Measurements from ENCODE around the gene GRIK5.

Gene GRIK5

DNA sequence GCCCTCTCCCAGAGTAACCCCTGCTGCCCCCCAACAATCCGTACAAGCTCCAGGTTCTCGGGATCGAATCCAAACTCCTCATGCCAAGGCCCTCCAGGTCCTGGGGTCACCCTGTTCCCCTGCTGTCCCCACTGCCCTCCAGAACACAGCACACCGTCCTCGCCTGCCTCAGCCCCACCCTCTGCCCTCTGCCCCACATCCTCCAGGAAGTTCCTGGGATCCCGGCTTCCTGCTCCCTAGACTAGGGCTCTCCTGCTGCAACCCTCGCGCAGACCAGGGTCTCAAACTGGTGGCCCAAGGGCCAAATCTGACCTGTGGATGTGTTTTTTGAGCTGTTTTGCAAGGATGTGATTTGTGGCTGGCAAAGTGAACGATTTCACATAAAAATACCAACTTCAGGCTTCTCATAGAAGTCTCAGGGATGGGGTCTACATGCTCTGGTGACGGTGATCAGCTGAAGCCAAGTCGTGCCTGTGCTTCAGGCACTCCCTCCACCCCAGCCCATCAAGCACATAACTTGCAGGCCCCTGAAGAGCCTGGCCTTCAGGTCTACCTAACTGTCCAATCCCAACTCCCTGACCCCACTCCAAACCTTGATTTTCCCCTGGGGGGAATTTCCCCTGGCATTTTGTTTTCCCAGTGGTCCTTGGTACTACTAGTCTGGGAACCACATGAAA, 112.7 kb downstream of the GRIK5 start:
- Histone ChIP-seq H3K4me1 (ENCODE audit: insufficient read depth, low read length, severe bottlenecking) (peaks cover 30% of the 10 kb centered on the region), H3K4me2 (ENCODE audit: low read length) (peak overlapping the region; percentile 86), H3K4me3 (ENCODE audit: low read depth, low read length, poor library complexity, severe bottlenecking) (peak overlapping the region; percentile 81), H4K20me1 (ENCODE audit: insufficient read depth, low read length) (no peaks in the 10 kb centered on the region), H3K9me2 (ENCODE audit: low read depth, low read length) (no peaks in the 10 kb centered on the region), H3K27me3 (ENCODE audit: insufficient read depth, low read length) (no peaks in the 10 kb centered on the region), H3F3A (ENCODE audit: insufficient read depth, low read length) (no peaks in the 10 kb centered on the region), H3K79me2 (ENCODE audit: insufficient read depth, low read length) (no peaks in the 10 kb centered on the region), H3K9me3 (ENCODE audit: low read length) (no peaks in the 10 kb centered on the region), H3K36me3 (ENCODE audit: insufficient read depth, low read length) (peaks cover 17% of the 10 kb centered on the region; the same call in 1 of the 2 replicates), H2AFZ (ENCODE audit: low read length) (no peak overlapping the region), H3K9ac (ENCODE audit: low read length) (peak overlapping the region; percentile 19; the same call in 1 of the 2 replicates), H3K27ac (ENCODE audit: low read depth, low read length, poor library complexity, severe bottlenecking) (peak overlapping the region; percentile 73)
- no peak for TF ChIP-seq EZH2 (IDR thresholded peaks at IDR 0.05; ENCODE audit: borderline replicate concordance, low read length)
- TF ChIP-seq, protein P1, sequence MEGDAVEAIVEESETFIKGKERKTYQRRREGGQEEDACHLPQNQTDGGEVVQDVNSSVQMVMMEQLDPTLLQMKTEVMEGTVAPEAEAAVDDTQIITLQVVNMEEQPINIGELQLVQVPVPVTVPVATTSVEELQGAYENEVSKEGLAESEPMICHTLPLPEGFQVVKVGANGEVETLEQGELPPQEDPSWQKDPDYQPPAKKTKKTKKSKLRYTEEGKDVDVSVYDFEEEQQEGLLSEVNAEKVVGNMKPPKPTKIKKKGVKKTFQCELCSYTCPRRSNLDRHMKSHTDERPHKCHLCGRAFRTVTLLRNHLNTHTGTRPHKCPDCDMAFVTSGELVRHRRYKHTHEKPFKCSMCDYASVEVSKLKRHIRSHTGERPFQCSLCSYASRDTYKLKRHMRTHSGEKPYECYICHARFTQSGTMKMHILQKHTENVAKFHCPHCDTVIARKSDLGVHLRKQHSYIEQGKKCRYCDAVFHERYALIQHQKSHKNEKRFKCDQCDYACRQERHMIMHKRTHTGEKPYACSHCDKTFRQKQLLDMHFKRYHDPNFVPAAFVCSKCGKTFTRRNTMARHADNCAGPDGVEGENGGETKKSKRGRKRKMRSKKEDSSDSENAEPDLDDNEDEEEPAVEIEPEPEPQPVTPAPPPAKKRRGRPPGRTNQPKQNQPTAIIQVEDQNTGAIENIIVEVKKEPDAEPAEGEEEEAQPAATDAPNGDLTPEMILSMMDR (IDR thresholded peaks at IDR 0.05; ENCODE audit: low read length) = no peak

DNA sequence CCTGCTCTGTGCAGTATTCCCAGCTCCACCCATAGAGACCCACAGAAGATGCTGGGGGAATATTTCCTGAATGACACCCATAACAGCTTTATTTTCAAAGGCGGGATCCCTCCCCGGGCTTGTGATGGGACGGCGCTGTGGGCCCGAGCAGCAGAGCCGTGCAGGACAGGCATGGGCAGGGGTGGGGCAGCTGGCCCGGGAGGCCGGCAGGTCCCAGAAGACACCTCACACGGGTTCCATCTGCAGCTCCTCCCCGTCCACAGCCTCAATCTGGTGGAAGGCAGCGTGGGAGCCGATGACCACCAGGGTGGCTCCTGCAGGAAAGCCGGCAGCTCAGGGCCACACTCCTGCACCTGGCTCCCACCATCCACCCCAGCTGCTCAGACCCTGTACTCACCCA, 113.4 kb downstream of the GRIK5 start:
- Histone ChIP-seq H3K9me2 (ENCODE audit: low read depth, low read length) (no peaks in the 10 kb centered on the region), H3K9ac (ENCODE audit: low read length) (no peak overlapping the region), H3K4me3 (ENCODE audit: low read depth, low read length, poor library complexity, severe bottlenecking) (no peak overlapping the region), H3K79me2 (ENCODE audit: insufficient read depth, low read length) (no peaks in the 10 kb centered on the region), H3K27ac (ENCODE audit: low read depth, low read length, poor library complexity, severe bottlenecking) (no peak overlapping the region), H3K9me3 (ENCODE audit: low read length) (no peaks in the 10 kb centered on the region), H3F3A (ENCODE audit: insufficient read depth, low read length) (no peaks in the 10 kb centered on the region), H3K4me2 (ENCODE audit: low read length) (no peak overlapping the region), H3K27me3 (ENCODE audit: insufficient read depth, low read length) (no peaks in the 10 kb centered on the region), H3K36me3 (ENCODE audit: insufficient read depth, low read length) (peaks cover 17% of the 10 kb centered on the region; the same call in 1 of the 2 replicates), H4K20me1 (ENCODE audit: insufficient read depth, low read length) (no peaks in the 10 kb centered on the region), H3K4me1 (ENCODE audit: insufficient read depth, low read length, severe bottlenecking) (peaks cover 33% of the 10 kb centered on the region), H2AFZ (ENCODE audit: low read length) (no peak overlapping the region)
- no peak for TF ChIP-seq EZH2 (IDR thresholded peaks at IDR 0.05; ENCODE audit: borderline replicate concordance, low read length)
- TF ChIP-seq, protein P1 (IDR thresholded peaks at IDR 0.05; ENCODE audit: low read length) = no peak

DNA sequence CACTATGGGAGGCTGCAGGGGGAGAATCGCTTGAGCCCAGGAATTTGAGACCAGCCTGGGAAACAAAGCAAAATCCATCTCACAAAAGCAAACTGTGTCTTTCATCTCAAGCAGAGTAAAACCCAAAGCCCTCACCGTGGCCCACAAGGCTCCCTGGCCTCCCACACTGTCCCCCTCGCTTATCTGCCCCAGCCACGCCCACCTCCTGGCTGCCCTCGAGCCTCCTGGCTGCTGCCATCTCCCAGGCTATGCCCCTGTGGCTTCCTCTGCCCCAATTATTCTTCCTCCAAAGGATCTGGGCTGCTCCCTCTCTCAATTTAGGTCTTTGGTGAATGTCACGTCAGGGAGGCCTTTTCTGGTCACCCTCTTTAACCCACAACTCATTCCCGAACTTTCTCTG, 114.5 kb downstream of the GRIK5 start:
- H2AFZ ChIP-seq (ENCODE audit: low read length) = no peak overlapping the region
- no peaks in the 10 kb centered on the region for H3F3A ChIP-seq (ENCODE audit: insufficient read depth, low read length)
- H3K36me3 ChIP-seq (ENCODE audit: insufficient read depth, low read length) = peaks cover 17% of the 10 kb centered on the region; the same call in 1 of the 2 replicates
- H3K27me3 ChIP-seq (ENCODE audit: insufficient read depth, low read length) = no peaks in the 10 kb centered on the region
- H3K4me3 ChIP-seq (ENCODE audit: low read depth, low read length, poor library complexity, severe bottlenecking) = no peak overlapping the region
- no peak overlapping the region for H3K27ac ChIP-seq (ENCODE audit: low read depth, low read length, poor library complexity, severe bottlenecking)
- TF ChIP-seq, protein P1 (IDR thresholded peaks at IDR 0.05; ENCODE audit: low read length) = no peak
- TF ChIP-seq EZH2 (IDR thresholded peaks at IDR 0.05; ENCODE audit: borderline replicate concordance, low read length) = no peak
- no peaks in the 10 kb centered on the region for H3K9me3 ChIP-seq (ENCODE audit: low read length)
- H3K9ac ChIP-seq (ENCODE audit: low read length) = no peak overlapping the region
- H3K4me2 ChIP-seq (ENCODE audit: low read length) = no peak overlapping the region
- H3K9me2 ChIP-seq (ENCODE audit: low read depth, low read length) = no peaks in the 10 kb centered on the region
- H4K20me1 ChIP-seq (ENCODE audit: insufficient read depth, low read length) = no peaks in the 10 kb centered on the region
- H3K79me2 ChIP-seq (ENCODE audit: insufficient read depth, low read length) = no peaks in the 10 kb centered on the region
- H3K4me1 ChIP-seq (ENCODE audit: insufficient read depth, low read length, severe bottlenecking) = peaks cover 36% of the 10 kb centered on the region

Data from OCI-LY1 (cell line).